Neural progenitor cell (in vitro differentiated cells): ENCODE data around the gene CPN2. TPM values are rescaled to one million over a fixed set of nuclear protein-coding genes. Genes with fewer than 3 reads are reported as not detected.

Source experiments
- DNase-seq: peaks from one replicate; pipeline ENCODE4 v3.0.0-alpha.2; 2016; ENCODE audit warnings: low spot score
- H2AFZ ChIP-seq: fragments of 200-600 bp; sonication (generic); replicated peaks from 2 replicates; pipeline ENCODE4 v1.6.1; 2016; ENCODE audit warnings: antibody characterized with exemption
- H3F3A ChIP-seq: fragments of 200-600 bp; sonication (generic); 2 replicates; pipeline ENCODE4 v1.6.1; 2016; ENCODE audit warnings: antibody characterized with exemption, low read depth
- H3K27ac ChIP-seq: fragments of 200-600 bp; sonication (generic); 2 replicates; pipeline ENCODE4 v1.5.1; 2016; ENCODE audit warnings: mild to moderate bottlenecking
- H3K27me3 ChIP-seq: fragments of 200-600 bp; sonication (generic); 2 replicates; pipeline ENCODE4 v1.6.1; 2016; ENCODE audit warnings: mild to moderate bottlenecking, moderate library complexity
- H3K36me3 ChIP-seq: fragments of 200-600 bp; sonication (generic); 2 replicates; pipeline ENCODE4 v1.5.1; 2016
- H3K4me1 ChIP-seq: fragments of 200-600 bp; sonication (generic); 2 replicates; pipeline ENCODE4 v1.6.1; 2016; ENCODE audit warnings: mixed run types
- H3K4me2 ChIP-seq: fragments of 200-600 bp; sonication (generic); 2 replicates; pipeline ENCODE4 v1.6.1; 2016
- H3K4me3 ChIP-seq: fragments of 200-600 bp; sonication (generic); 2 replicates; pipeline ENCODE4 v1.5.1; 2016
- H3K79me2 ChIP-seq: fragments of 200-600 bp; sonication (generic); 2 replicates; pipeline ENCODE4 v1.6.1; 2016; ENCODE audit warnings: low read depth
- H3K9ac ChIP-seq: fragments of 200-600 bp; sonication (generic); 2 replicates; pipeline ENCODE4 v1.6.1; 2016
- H3K9me3 ChIP-seq: fragments of 200-600 bp; sonication (generic); 2 replicates; pipeline ENCODE4 v1.5.1; 2016; ENCODE audit warnings: low read depth
- H4K20me1 ChIP-seq: fragments of 200-600 bp; sonication (generic); 2 replicates; pipeline ENCODE4 v1.6.1; 2016; ENCODE audit warnings: low read depth
- H3K27ac Mint-ChIP-seq: 3 replicates; pipeline ENCODE4 v1.8.0; 2021; ENCODE audit warnings: mixed read lengths
- H3K27me3 Mint-ChIP-seq: 2 replicates; pipeline ENCODE4 v1.8.0; 2022; ENCODE audit warnings: low read depth, mild to moderate bottlenecking, inconsistent platforms, moderate library complexity, mixed read lengths; ENCODE audit not compliant: insufficient read depth
- H3K36me3 Mint-ChIP-seq: 3 replicates; pipeline ENCODE4 v1.8.0; 2021; ENCODE audit warnings: mixed read lengths
- H3K4me1 Mint-ChIP-seq: 3 replicates; pipeline ENCODE4 v1.8.0; 2021; ENCODE audit warnings: mixed read lengths
- H3K4me3 Mint-ChIP-seq: 3 replicates; pipeline ENCODE4 v1.8.0; 2021; ENCODE audit warnings: mild to moderate bottlenecking, moderate library complexity, mixed read lengths
- H3K9me3 Mint-ChIP-seq: 3 replicates; pipeline ENCODE4 v1.8.0; 2020; ENCODE audit warnings: mixed read lengths
- EZH2 ChIP-seq: fragments of 200-600 bp; sonication (generic); IDR thresholded peaks from 2 replicates; pipeline ENCODE4 v1.6.1; 2017; ENCODE audit warnings: antibody characterized with exemption, mild to moderate bottlenecking, moderate library complexity
- EZH2phosphoT487 ChIP-seq: fragments of 200-600 bp; sonication (generic); IDR thresholded peaks from 2 replicates; pipeline ENCODE4 v1.6.1; 2017; ENCODE audit warnings: antibody characterized with exemption
- total RNA-seq: library from RNA; depleted of rRNA; stranded (reverse); fragments of >200 nt; gene quantifications from 2 replicates; pipeline ENCODE4 v1.2.3, GENCODE V29; 2015; ENCODE audit warnings: low replicate concordance
- TF ChIP-seq, protein P1 (sequence below): fragments of 200-600 bp; sonication (generic); IDR thresholded peaks from 2 replicates; pipeline ENCODE4 v1.5.1; 2017; ENCODE audit warnings: antibody characterized with exemption, mild to moderate bottlenecking

Gene CPN2
- total RNA-seq, 1 donor from 2014 or later, result not detected

DNA sequence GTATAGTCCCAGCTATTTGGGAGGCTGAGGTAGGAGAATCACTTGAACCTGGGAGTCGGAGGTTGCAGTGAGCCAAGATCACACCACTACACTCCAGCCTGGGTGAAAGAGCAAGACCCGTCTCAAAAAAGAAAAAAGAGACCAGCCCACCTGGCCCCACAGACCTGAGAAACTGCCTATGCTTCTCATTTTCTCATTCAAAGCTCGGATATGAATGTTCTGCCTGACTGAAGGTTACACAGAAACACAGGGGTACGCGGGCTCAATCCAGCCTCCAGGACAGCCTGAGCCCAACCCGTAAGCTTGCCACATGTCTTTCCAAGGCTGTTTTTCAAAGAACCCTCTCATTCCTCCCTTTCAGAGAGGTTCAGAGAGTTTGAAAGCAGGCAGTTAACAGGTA is 28.1 kb upstream of the CPN2 start:
- Histone ChIP-seq H3K27me3 (no peaks in the 10 kb centered on the region), H4K20me1 (no peaks in the 10 kb centered on the region), H3K27ac (no peak overlapping the region), H3K4me1 (peaks cover 60% of the 10 kb centered on the region), H3K4me2 (no peak overlapping the region), H3K9ac (no peak overlapping the region), H3K4me3 (no peak overlapping the region), H3K36me3 (no peaks in the 10 kb centered on the region), H3F3A (peaks cover 45% of the 10 kb centered on the region), H2AFZ (no peak overlapping the region), H3K9me3 (no peaks in the 10 kb centered on the region), H3K79me2 (no peaks in the 10 kb centered on the region)
- Mint-ChIP-seq H3K4me3 (no peak overlapping the region), H3K27me3 (peaks cover 9% of the 10 kb centered on the region), H3K9me3 (no peaks in the 10 kb centered on the region), H3K27ac (peak overlapping the region; percentile 78), H3K36me3 (no peaks in the 10 kb centered on the region), H3K4me1 (peaks cover 60% of the 10 kb centered on the region)
- TF ChIP-seq EZH2, result no peak
- TF ChIP-seq, protein P1, sequence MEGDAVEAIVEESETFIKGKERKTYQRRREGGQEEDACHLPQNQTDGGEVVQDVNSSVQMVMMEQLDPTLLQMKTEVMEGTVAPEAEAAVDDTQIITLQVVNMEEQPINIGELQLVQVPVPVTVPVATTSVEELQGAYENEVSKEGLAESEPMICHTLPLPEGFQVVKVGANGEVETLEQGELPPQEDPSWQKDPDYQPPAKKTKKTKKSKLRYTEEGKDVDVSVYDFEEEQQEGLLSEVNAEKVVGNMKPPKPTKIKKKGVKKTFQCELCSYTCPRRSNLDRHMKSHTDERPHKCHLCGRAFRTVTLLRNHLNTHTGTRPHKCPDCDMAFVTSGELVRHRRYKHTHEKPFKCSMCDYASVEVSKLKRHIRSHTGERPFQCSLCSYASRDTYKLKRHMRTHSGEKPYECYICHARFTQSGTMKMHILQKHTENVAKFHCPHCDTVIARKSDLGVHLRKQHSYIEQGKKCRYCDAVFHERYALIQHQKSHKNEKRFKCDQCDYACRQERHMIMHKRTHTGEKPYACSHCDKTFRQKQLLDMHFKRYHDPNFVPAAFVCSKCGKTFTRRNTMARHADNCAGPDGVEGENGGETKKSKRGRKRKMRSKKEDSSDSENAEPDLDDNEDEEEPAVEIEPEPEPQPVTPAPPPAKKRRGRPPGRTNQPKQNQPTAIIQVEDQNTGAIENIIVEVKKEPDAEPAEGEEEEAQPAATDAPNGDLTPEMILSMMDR, result no peak
- no peak for TF ChIP-seq EZH2phosphoT487
- no peak for DNase-seq

DNA sequence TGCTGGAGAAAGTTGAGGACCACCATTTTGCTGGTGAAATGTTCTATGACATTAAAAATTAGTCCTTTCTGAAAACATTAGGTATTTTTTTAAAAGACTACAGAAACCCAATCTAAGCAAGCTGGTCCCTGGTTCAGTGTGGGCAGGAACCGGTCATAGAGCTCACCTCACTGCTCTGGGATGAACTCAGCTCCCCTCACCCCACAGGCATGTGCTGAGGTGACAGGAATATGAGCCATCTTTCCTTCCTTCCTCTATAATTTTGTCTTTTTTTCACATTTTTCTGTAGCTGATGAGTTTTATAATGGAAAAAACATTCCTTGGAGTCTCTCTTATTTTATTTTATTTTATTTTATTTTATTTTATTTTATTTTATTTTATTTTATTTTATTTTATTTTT is 26.6 kb upstream of the CPN2 start:
- Mint-ChIP-seq H3K4me3 (no peak overlapping the region), H3K36me3 (no peaks in the 10 kb centered on the region), H3K9me3 (no peaks in the 10 kb centered on the region), H3K27ac (no peak overlapping the region), H3K4me1 (peaks cover 52% of the 10 kb centered on the region), H3K27me3 (peaks cover 9% of the 10 kb centered on the region)
- Histone ChIP-seq H3K36me3 (no peaks in the 10 kb centered on the region), H3K27me3 (no peaks in the 10 kb centered on the region), H3K4me2 (no peak overlapping the region), H2AFZ (no peak overlapping the region), H3F3A (peaks cover 30% of the 10 kb centered on the region), H3K9me3 (no peaks in the 10 kb centered on the region), H3K4me3 (no peak overlapping the region), H3K27ac (no peak overlapping the region), H3K9ac (no peak overlapping the region), H4K20me1 (no peaks in the 10 kb centered on the region), H3K79me2 (no peaks in the 10 kb centered on the region), H3K4me1 (peaks cover 45% of the 10 kb centered on the region)
- TF ChIP-seq, protein P1, result no peak
- TF ChIP-seq EZH2, result no peak
- no peak for TF ChIP-seq EZH2phosphoT487
- DNase-seq, result no peak

DNA sequence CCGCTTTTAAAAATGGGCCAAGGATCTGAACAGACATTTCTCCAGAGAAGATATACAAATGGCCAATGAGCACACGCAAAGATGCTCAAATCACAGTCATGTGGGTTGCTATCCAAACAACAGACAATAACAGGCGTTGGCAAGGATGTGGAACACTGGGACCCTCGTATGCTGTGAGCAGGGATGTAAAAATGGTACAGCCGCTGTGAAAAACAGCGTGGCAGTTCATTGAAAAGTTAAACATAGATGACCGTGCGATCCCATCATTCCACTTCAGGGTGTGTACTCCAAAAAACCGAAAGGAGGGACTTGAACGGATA is 25.1 kb upstream of the CPN2 start:
- Mint-ChIP-seq H3K36me3 (no peaks in the 10 kb centered on the region), H3K9me3 (no peaks in the 10 kb centered on the region), H3K27ac (peak overlapping the region; percentile 82), H3K27me3 (peaks cover 14% of the 10 kb centered on the region), H3K4me3 (no peak overlapping the region), H3K4me1 (peaks cover 42% of the 10 kb centered on the region)
- TF ChIP-seq EZH2phosphoT487 (no peak), EZH2 (no peak)
- TF ChIP-seq, protein P1, result no peak
- Histone ChIP-seq H3F3A (peaks cover 24% of the 10 kb centered on the region), H4K20me1 (no peaks in the 10 kb centered on the region), H3K27ac (no peak overlapping the region), H2AFZ (no peak overlapping the region), H3K36me3 (no peaks in the 10 kb centered on the region), H3K4me1 (peaks cover 33% of the 10 kb centered on the region), H3K4me2 (peak overlapping the region; percentile 59), H3K4me3 (no peak overlapping the region), H3K9ac (no peak overlapping the region), H3K27me3 (no peaks in the 10 kb centered on the region), H3K9me3 (no peaks in the 10 kb centered on the region), H3K79me2 (no peaks in the 10 kb centered on the region)
- DNase-seq, result no peak
